Measurements from ENCODE around the gene UBE2E1. TPM values are rescaled to one million over a fixed set of nuclear protein-coding genes. Genes with fewer than 3 reads are reported as not detected.

The UBE2E1 gene
- total and polyA plus RNA-seq, 8 donors: 3.2 to 226 (median 78.1) TPM

DNA sequence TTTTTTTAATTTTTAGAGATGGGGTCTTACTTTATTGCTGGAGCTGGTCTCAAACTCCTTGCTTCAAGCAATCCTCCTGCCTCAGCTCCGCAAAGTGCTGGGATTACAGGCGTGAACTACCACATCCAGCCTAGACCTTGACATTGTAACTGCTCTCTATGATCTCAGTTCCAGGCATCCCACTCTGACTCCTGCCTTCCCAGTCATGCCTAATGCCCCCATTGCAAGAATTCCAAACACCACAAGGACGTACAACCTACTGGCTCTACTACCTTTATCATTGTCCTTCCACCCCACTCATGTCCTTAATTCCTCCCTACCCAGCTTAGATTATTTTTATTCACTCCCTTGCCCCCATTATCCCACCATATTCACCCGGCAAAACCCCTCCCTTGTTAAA is 89.4 kb downstream of the UBE2E1 start:
- Histone ChIP-seq H3K4me1 (no peaks in the 10 kb centered on the region), H3K27ac (no peak overlapping the region), H3K36me3 (peaks cover 5 to 57% (median 50%) of the 10 kb centered on the region in 4 donors), H3K9me3 (no peaks in the 10 kb centered on the region), H3K4me3 (no peak overlapping the region), H3K27me3 (no peaks in the 10 kb centered on the region)
- WGBS, 5 donors: 93 to 98% (median 94%) methylated on average over 4 of the region's 4 CpGs
- TF ChIP-seq POLR2AphosphoS5 (IDR thresholded peaks at IDR 0.05) (no peak), EP300 (IDR thresholded peaks at IDR 0.05) (no peak)
- TF ChIP-seq, protein P1, sequence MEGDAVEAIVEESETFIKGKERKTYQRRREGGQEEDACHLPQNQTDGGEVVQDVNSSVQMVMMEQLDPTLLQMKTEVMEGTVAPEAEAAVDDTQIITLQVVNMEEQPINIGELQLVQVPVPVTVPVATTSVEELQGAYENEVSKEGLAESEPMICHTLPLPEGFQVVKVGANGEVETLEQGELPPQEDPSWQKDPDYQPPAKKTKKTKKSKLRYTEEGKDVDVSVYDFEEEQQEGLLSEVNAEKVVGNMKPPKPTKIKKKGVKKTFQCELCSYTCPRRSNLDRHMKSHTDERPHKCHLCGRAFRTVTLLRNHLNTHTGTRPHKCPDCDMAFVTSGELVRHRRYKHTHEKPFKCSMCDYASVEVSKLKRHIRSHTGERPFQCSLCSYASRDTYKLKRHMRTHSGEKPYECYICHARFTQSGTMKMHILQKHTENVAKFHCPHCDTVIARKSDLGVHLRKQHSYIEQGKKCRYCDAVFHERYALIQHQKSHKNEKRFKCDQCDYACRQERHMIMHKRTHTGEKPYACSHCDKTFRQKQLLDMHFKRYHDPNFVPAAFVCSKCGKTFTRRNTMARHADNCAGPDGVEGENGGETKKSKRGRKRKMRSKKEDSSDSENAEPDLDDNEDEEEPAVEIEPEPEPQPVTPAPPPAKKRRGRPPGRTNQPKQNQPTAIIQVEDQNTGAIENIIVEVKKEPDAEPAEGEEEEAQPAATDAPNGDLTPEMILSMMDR (IDR thresholded peaks at IDR 0.05): no peak
- DNase-seq: no peak
- intact Hi-C loops (cut with DNase I; ENCODE audit: low total_unique reads): no loop called here

DNA sequence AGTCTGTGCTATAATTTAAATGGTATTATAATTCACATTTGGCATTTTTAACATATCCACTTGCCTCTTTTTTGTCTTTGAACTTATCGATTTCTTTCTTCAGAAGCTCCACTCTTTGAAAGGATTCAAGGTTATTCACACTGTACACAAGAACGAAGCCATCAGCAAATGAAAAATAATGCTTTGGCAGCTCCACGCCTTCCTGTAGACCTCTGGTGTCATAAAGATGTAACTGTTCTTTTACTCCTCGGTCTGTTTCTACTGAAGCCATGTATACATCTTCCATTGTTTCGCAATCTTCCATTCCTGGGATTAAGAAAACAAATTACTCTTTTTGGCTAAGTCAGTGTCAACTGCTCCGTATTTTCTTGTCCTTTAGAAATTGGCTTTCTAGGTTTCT is 95.0 kb downstream of the UBE2E1 start:
- intact Hi-C loops (cut with DNase I; ENCODE audit: low total_unique reads): no loop called here
- TF ChIP-seq POLR2A (IDR thresholded peaks at IDR 0.05) (no peak), POLR2AphosphoS5 (IDR thresholded peaks at IDR 0.05) (no peak), EP300 (IDR thresholded peaks at IDR 0.05) (no peak)
- TF ChIP-seq, protein P1 (IDR thresholded peaks at IDR 0.05): no peak

DNA sequence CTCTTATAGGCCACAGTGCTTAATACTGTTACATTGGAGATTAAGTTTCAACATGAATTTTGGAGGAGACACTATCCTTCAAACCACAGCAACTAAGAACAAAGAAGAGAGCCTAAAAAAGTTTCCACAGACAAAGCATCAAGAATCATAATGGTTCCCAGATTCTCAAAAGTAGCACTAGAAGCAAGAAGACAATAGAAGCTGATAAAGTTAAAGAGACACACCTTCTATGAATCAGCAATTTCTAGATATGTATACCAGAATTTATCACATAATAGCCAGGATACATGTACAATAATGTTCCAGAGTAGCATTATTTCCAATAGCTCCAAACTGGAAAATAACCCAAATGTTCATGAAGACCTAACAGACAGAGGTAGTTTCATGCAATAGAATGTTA is 98.8 kb downstream of the UBE2E1 start:
- no peak overlapping the region for H3K27ac ChIP-seq
- DNase-seq: no peak
- no peaks in the 10 kb centered on the region for H3K27me3 ChIP-seq
- TF ChIP-seq POLR2AphosphoS5 (IDR thresholded peaks at IDR 0.05): no peak
- no peak for TF ChIP-seq EP300 (IDR thresholded peaks at IDR 0.05)
- TF ChIP-seq, protein P1 (IDR thresholded peaks at IDR 0.05): no peak
- no peak for TF ChIP-seq POLR2A (IDR thresholded peaks at IDR 0.05)
- no peak overlapping the region for H3K4me3 ChIP-seq
- peaks cover 6 to 60% (median 33%) of the 10 kb centered on the region in 4 donors for H3K36me3 ChIP-seq
- intact Hi-C loops (cut with DNase I; ENCODE audit: low total_unique reads): no loop called here
- H3K4me1 ChIP-seq: peaks cover 0 to 6% (median 0%) of the 10 kb centered on the region in 4 donors
- H3K9me3 ChIP-seq: no peaks in the 10 kb centered on the region

More for the DNA sequence above, 95.0 kb downstream of the UBE2E1 start:
- Histone ChIP-seq H3K27me3 (no peaks in the 10 kb centered on the region), H3K4me1 (peaks cover 0 to 6% (median 0%) of the 10 kb centered on the region in 4 donors), H3K4me3 (no peak overlapping the region), H3K9me3 (no peaks in the 10 kb centered on the region), H3K27ac (no peak overlapping the region), H3K36me3 (peaks cover 6 to 64% (median 36%) of the 10 kb centered on the region in 4 donors)
- DNase-seq: no peak
- WGBS, 5 donors: 75 to 91% (median 86%) methylated on average over 6 of the region's 6 CpGs

DNA sequence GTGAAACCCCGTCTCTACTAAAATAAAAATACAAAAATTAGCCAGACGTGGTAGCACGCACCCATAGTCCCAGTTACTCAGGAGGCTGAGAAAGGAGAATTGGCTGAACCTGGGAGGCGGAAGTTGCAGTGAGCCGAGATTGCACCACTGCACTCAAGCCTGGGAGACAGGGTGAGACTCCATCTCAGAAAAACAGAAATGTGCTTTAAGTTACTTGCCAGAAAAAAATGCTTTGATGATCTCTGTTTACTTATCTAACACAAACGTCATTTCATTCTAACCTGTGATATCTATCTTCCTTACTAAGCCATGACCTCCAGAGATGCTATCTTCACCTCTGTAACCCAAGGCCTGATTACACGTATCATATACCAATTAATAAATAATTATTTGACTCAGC is 103.6 kb downstream of the UBE2E1 start:
- Histone ChIP-seq H3K27me3 (no peaks in the 10 kb centered on the region), H3K27ac (no peak overlapping the region), H3K36me3 (peaks cover 0 to 52% (median 32%) of the 10 kb centered on the region in 4 donors), H3K9me3 (no peaks in the 10 kb centered on the region), H3K4me3 (no peak overlapping the region), H3K4me1 (peaks cover 0 to 14% (median 6%) of the 10 kb centered on the region in 4 donors)
- WGBS, 5 donors: 82 to 91% (median 86%) methylated on average over 7 of the region's 7 CpGs
- TF ChIP-seq, protein P1 (IDR thresholded peaks at IDR 0.05): no peak
- TF ChIP-seq POLR2A (IDR thresholded peaks at IDR 0.05): no peak
- no peak for TF ChIP-seq EP300 (IDR thresholded peaks at IDR 0.05)
- no peak for TF ChIP-seq POLR2AphosphoS5 (IDR thresholded peaks at IDR 0.05)
- DNase-seq: no peak
- intact Hi-C loops (cut with DNase I; ENCODE audit: low total_unique reads): no loop called here

Data from stomach (tissue), 9 donors.